WTC11 (cell line): ENCODE data around the gene POLR2E. TPM values are rescaled to one million over a fixed set of nuclear protein-coding genes. Genes with fewer than 3 reads are reported as not detected.

Source experiments
- ATAC-seq: fragments of 200-7000 bp; cut with Tn5 transposase; 2 replicates; pipeline ENCODE4 v1.10.0; 2021; ENCODE audit warnings: mild to moderate bottlenecking, moderate library complexity
- CTCF ChIA-PET: fragments of 300-600 bp; sonication (Branson Sonifier 250); formaldehyde crosslinking; loops from one replicate; lab custom pipeline; 2021; ENCODE audit warnings: antibody characterized with exemption; lab: Charles Lee
- POLR2A ChIA-PET: fragments of 350-600 bp; sonication (Branson Sonifier 250); formaldehyde crosslinking; loops from one replicate; lab custom pipeline; 2021; ENCODE audit warnings: antibody characterized with exemption; lab: Charles Lee
- DNase-seq: peaks from one replicate; pipeline ENCODE4 v3.0.0; 2021; ENCODE audit warnings: low spot score
- H3K27ac Mint-ChIP-seq: 2 replicates; pipeline ENCODE4 v1.8.0; 2021; ENCODE audit warnings: mixed read lengths
- H3K27me3 Mint-ChIP-seq: 2 replicates; pipeline ENCODE4 v1.8.0; 2021; ENCODE audit warnings: low read depth, mild to moderate bottlenecking, moderate library complexity, mixed read lengths
- H3K36me3 Mint-ChIP-seq: 2 replicates; pipeline ENCODE4 v1.8.0; 2021; ENCODE audit warnings: mixed read lengths
- H3K4me1 Mint-ChIP-seq: 2 replicates; pipeline ENCODE4 v1.8.0; 2022; ENCODE audit warnings: mixed read lengths
- H3K4me3 Mint-ChIP-seq: 2 replicates; pipeline ENCODE4 v1.8.0; 2021; ENCODE audit warnings: mild to moderate bottlenecking, moderate library complexity, mixed read lengths
- H3K9me3 Mint-ChIP-seq: 2 replicates; pipeline ENCODE4 v1.8.0; 2021; ENCODE audit warnings: mixed read lengths
- CBFB ChIP-seq: sonication (generic); formaldehyde crosslinking; IDR thresholded peaks from 2 replicates; pipeline ENCODE4 v1.8.1; 2022; ENCODE audit warnings: mild to moderate bottlenecking, low read depth, missing genetic modification reagents
- GRHL2 ChIP-seq: fragments of 250-450 bp; sonication (Bioruptor Pico); IDR thresholded peaks from 2 replicates; pipeline ENCODE4 v1.8.0; 2022; ENCODE audit warnings: mild to moderate bottlenecking, moderate library complexity; ENCODE audit not compliant: insufficient replicate concordance, severe bottlenecking
- HMGA2 ChIP-seq: fragments of 250-450 bp; sonication (Bioruptor Pico); IDR thresholded peaks from 2 replicates; pipeline ENCODE4 v1.4.0; 2021; ENCODE audit warnings: mild to moderate bottlenecking, moderate library complexity
- JAZF1 ChIP-seq: fragments of 250-450 bp; sonication (Bioruptor Pico); IDR thresholded peaks from 2 replicates; pipeline ENCODE4 v1.9.0; 2021; ENCODE audit warnings: moderate library complexity, mild to moderate bottlenecking, inconsistent platforms
- JUN ChIP-seq: sonication (generic); formaldehyde crosslinking; IDR thresholded peaks from 2 replicates; pipeline ENCODE4 v1.8.0; 2023; ENCODE audit warnings: mild to moderate bottlenecking, missing genetic modification reagents
- RELA ChIP-seq: sonication (generic); formaldehyde crosslinking; IDR thresholded peaks from 2 replicates; pipeline ENCODE4 v1.8.1; 2022; ENCODE audit warnings: missing genetic modification reagents, mild to moderate bottlenecking, borderline replicate concordance
- SMAD4 ChIP-seq: sonication (generic); formaldehyde crosslinking; IDR thresholded peaks from 2 replicates; pipeline ENCODE4 v1.8.0; 2022; ENCODE audit warnings: mild to moderate bottlenecking, missing genetic modification reagents
- TCF7 ChIP-seq: sonication (generic); formaldehyde crosslinking; IDR thresholded peaks from 2 replicates; pipeline ENCODE4 v1.8.0; 2022; ENCODE audit warnings: mild to moderate bottlenecking, low read depth, missing genetic modification reagents, moderate library complexity
- TP53 ChIP-seq: sonication (generic); formaldehyde crosslinking; IDR thresholded peaks from 2 replicates; pipeline ENCODE4 v1.8.1; 2023; ENCODE audit warnings: mild to moderate bottlenecking, missing genetic modification reagents
- ZMAT4 ChIP-seq: fragments of 250-450 bp; sonication (Bioruptor Pico); IDR thresholded peaks from 2 replicates; pipeline ENCODE4 v1.9.0; 2021; ENCODE audit warnings: mild to moderate bottlenecking
- ZNF263 ChIP-seq: sonication (generic); formaldehyde crosslinking; IDR thresholded peaks from 2 replicates; pipeline ENCODE4 v1.8.1; 2022; ENCODE audit warnings: low read depth, mild to moderate bottlenecking, moderate library complexity, missing genetic modification reagents
- ZNF317 ChIP-seq: sonication (generic); formaldehyde crosslinking; IDR thresholded peaks from 2 replicates; pipeline ENCODE4 v1.8.1; 2023; ENCODE audit warnings: low read depth, mild to moderate bottlenecking, moderate library complexity, missing genetic modification reagents, borderline replicate concordance
- ZNF532 ChIP-seq: fragments of 250-450 bp; sonication (Bioruptor Pico); IDR thresholded peaks from 2 replicates; pipeline ENCODE4 v1.9.0; 2021; ENCODE audit warnings: mild to moderate bottlenecking, borderline replicate concordance
- ZSCAN18 ChIP-seq: fragments of 250-450 bp; sonication (Bioruptor Pico); IDR thresholded peaks from 2 replicates; pipeline ENCODE4 v2.1.2; 2022; ENCODE audit warnings: mild to moderate bottlenecking, moderate library complexity
- total RNA-seq: library from RNA; stranded (reverse); gene quantifications from 3 replicates; pipeline ENCODE4 v1.2.3, GENCODE V29; 2021
- TF ChIP-seq, protein P1 (sequence below): sonication (generic); formaldehyde crosslinking; IDR thresholded peaks from 2 replicates; pipeline ENCODE4 v1.8.1; 2023; ENCODE audit warnings: mild to moderate bottlenecking, missing genetic modification reagents, moderate library complexity
- TF ChIP-seq, protein P2 (sequence below): sonication (generic); formaldehyde crosslinking; IDR thresholded peaks from 2 replicates; pipeline ENCODE4 v1.8.1; 2023; ENCODE audit warnings: mild to moderate bottlenecking, missing genetic modification reagents
- TF ChIP-seq, protein P3 (sequence below): sonication (generic); formaldehyde crosslinking; IDR thresholded peaks from 2 replicates; pipeline ENCODE4 v1.8.1; 2023; ENCODE audit warnings: mild to moderate bottlenecking, missing genetic modification reagents, borderline replicate concordance

POLR2E gene
- total RNA-seq, 1 experiment from 2014 or later: 275 TPM

- no peak for TF ChIP-seq CBFB
These were observed 27.1 kb upstream of the POLR2E start (continued) for GRCh38 chr19:1122021-1122971.

DNA sequence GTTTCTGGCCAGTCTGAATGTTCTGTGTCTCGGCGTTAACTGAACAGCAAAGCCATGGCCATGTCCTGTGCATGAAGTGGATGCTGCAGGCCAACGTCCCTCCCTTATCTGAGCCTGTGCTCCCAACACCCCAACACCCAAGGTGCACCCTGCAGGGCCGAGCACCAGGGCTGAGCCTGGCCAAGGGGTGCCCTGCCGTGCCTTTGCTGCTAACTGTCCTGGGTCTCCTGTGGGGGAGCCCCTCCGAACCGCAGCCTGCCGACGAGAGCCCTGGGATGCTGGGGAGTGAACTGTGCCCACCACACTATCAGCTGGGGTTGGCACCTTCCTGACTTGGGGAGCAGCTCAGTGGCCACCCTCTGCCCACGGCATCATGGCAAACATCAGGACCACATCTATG, 26.2 kb upstream of the POLR2E start:
- no peaks in the 10 kb centered on the region for H3K9me3 Mint-ChIP-seq
- TF ChIP-seq JUN (CRISPR knock-in tag): no peak
- no peak for TF ChIP-seq JAZF1 (CRISPR knock-in tag)
- TF ChIP-seq, all 79 proteins: peak for 0
- Mint-ChIP-seq H3K27ac (no peak overlapping the region; the same call in 1 of the 2 replicates), H3K4me3 (no peak overlapping the region), H3K27me3 (no peaks in the 10 kb centered on the region), H3K4me1 (no peaks in the 10 kb centered on the region), H3K36me3 (peaks cover 11% of the 10 kb centered on the region)
- ChIA-PET POLR2A (no interaction called here), CTCF (no interaction called here)
- ATAC-seq: no peak
- DNase-seq: no peak

- ChIA-PET POLR2A (no interaction called here), CTCF (no interaction called here)
- Mint-ChIP-seq H3K36me3 (peaks cover 11% of the 10 kb centered on the region), H3K27ac (no peak overlapping the region), H3K4me3 (no peak overlapping the region), H3K9me3 (no peaks in the 10 kb centered on the region), H3K4me1 (no peaks in the 10 kb centered on the region), H3K27me3 (no peaks in the 10 kb centered on the region)
- ATAC-seq (no peak), DNase-seq (no peak)
- TF ChIP-seq ZNF532 (no peak), ZNF263 (CRISPR knock-in tag) (no peak), ZMAT4 (no peak), TCF7 (CRISPR knock-in tag) (no peak), ZSCAN18 (CRISPR knock-in tag) (no peak), GRHL2 (CRISPR knock-in tag) (no peak), SMAD4 (CRISPR knock-in tag) (no peak), ZNF317 (CRISPR knock-in tag) (no peak), TP53 (CRISPR knock-in tag) (no peak), HMGA2 (no peak), RELA (CRISPR knock-in tag) (no peak)
- TF ChIP-seq, protein P1, sequence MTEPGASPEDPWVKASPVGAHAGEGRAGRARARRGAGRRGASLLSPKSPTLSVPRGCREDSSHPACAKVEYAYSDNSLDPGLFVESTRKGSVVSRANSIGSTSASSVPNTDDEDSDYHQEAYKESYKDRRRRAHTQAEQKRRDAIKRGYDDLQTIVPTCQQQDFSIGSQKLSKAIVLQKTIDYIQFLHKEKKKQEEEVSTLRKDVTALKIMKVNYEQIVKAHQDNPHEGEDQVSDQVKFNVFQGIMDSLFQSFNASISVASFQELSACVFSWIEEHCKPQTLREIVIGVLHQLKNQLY: no peak
- TF ChIP-seq, protein P2, sequence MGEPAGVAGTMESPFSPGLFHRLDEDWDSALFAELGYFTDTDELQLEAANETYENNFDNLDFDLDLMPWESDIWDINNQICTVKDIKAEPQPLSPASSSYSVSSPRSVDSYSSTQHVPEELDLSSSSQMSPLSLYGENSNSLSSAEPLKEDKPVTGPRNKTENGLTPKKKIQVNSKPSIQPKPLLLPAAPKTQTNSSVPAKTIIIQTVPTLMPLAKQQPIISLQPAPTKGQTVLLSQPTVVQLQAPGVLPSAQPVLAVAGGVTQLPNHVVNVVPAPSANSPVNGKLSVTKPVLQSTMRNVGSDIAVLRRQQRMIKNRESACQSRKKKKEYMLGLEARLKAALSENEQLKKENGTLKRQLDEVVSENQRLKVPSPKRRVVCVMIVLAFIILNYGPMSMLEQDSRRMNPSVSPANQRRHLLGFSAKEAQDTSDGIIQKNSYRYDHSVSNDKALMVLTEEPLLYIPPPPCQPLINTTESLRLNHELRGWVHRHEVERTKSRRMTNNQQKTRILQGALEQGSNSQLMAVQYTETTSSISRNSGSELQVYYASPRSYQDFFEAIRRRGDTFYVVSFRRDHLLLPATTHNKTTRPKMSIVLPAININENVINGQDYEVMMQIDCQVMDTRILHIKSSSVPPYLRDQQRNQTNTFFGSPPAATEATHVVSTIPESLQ (CRISPR knock-in tag): no peak
- TF ChIP-seq, protein P3, sequence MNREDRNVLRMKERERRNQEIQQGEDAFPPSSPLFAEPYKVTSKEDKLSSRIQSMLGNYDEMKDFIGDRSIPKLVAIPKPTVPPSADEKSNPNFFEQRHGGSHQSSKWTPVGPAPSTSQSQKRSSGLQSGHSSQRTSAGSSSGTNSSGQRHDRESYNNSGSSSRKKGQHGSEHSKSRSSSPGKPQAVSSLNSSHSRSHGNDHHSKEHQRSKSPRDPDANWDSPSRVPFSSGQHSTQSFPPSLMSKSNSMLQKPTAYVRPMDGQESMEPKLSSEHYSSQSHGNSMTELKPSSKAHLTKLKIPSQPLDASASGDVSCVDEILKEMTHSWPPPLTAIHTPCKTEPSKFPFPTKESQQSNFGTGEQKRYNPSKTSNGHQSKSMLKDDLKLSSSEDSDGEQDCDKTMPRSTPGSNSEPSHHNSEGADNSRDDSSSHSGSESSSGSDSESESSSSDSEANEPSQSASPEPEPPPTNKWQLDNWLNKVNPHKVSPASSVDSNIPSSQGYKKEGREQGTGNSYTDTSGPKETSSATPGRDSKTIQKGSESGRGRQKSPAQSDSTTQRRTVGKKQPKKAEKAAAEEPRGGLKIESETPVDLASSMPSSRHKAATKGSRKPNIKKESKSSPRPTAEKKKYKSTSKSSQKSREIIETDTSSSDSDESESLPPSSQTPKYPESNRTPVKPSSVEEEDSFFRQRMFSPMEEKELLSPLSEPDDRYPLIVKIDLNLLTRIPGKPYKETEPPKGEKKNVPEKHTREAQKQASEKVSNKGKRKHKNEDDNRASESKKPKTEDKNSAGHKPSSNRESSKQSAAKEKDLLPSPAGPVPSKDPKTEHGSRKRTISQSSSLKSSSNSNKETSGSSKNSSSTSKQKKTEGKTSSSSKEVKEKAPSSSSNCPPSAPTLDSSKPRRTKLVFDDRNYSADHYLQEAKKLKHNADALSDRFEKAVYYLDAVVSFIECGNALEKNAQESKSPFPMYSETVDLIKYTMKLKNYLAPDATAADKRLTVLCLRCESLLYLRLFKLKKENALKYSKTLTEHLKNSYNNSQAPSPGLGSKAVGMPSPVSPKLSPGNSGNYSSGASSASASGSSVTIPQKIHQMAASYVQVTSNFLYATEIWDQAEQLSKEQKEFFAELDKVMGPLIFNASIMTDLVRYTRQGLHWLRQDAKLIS: no peak
These were observed 24.5 kb upstream of the POLR2E start for GRCh38 chr19:1119475-1120217.
